HG03045 (cell line): ENCODE measurements around the gene XRCC4.
"Not testable (repeated sequence)": the region's sequence is repeated elsewhere in the genome, so short reads cannot be mapped to it uniquely, and the experiment has no call there.

Experiments used
- ATAC-seq: cut with Tn5 transposase; IDR thresholded peaks from one replicate; pipeline ENCODE4 v1.9.1; 2021; ENCODE audit warnings: mild to moderate bottlenecking, moderate library complexity; ENCODE audit not compliant: unreplicated experiment

The XRCC4 gene

DNA sequence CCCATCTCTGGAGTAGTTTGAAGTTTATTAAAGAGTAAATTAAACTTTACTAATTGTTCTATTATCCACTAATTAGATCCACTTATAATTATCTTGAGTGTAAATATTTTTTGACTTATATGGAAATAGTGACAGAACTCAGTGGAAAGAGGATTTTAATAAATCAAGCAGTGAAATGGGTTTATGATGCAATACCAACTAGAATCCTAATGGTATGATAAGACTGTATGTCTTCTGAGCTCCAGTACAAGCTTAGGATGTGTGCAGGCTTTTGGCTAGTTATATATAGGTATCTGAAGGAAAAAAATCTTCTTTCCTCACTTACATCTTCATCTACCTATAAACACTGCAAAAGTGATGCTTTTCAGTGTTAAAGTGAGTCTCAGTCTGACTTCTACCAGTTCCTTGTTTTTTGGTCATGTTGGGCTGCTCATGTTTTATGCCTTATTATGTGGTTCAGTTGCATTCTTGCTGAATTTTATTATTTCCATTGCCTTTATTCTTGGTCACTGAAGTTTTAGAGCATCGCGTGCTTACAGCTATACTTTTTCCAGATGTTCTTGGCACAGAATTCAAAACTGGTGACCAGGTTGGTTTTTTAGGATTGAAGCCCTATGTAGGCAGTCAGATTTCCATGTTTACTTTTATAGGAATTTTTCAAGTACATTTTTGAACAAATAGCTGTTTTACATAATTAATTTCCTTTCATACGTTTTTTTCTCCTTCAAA is 30.5 kb downstream of the XRCC4 start:
- no peak for ATAC-seq

DNA sequence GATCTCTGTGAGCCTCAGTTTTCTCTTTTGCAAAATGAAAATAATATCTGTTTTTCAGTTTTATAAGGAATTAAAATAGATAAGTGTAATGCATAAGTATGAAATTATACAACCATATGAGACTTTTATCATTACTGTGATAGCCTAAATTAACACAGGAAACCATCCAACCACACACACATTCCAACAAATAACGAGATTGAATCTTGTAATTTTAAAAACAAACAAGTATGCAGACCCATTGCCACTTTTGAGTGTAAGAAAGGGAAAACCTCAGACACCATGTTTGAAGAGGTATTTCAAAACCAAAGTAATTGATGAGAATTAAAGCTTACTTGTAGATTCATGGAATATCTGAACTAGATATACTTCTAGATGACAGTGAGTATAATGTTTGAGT is 32.0 kb downstream of the XRCC4 start:
- no peak for ATAC-seq

DNA sequence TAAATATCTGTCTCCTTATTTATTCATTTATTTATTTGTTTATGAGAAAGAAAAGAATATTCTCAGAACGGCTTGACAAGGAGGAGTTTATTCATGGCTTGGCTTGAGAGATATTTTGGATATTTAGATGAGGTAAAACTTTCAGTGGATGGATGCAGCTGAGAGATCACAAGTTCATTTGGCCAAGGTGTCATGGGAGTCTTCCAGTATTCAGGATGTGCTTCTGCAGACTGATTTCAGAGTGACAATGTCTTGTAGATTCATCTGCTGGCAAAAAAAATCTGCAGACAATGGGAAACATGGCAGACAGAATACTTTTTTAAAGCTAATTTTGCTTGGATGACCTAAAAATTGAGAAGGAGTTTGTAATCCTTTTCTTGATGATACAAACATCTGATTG is 38.5 kb downstream of the XRCC4 start:
- no peak for ATAC-seq

DNA sequence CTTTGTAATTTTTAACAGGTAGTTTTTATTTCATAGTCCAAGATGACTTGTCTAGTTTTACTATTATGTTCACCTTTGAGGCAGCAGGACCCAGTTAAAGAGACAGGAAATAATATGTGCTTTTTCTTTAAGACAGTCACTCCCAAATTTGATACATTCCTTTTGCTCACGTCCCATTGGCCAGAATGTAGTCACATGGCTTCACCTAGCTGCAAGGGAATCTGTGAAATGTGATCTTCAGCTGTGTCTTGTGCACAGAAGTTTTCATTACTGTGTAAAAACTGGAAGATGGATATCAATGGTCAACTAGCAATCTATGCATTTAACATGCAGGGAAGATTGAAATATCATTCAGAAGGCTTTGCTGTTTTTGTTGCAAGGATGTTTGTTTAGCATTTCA is 41.1 kb downstream of the XRCC4 start:
- no peak for ATAC-seq

DNA sequence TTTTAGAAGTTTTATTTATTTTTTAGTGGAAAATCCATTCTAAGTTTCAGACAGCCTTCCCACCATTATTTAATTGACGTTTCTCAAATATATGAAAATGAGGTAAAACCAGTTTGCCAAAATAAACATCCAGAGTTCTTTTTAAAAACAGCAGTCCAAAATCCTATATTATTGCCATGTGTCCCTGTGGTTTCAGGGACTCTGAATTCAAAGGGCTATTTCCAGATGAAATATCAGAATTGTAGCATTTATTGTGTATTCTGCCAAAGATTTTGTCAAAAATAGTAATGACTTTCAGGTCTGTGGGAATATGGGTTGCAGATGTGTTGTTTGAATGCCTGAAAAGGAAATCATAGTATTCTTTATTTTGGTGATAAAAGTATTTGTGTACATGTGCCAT is 41.6 kb downstream of the XRCC4 start:
- no peak for ATAC-seq

DNA sequence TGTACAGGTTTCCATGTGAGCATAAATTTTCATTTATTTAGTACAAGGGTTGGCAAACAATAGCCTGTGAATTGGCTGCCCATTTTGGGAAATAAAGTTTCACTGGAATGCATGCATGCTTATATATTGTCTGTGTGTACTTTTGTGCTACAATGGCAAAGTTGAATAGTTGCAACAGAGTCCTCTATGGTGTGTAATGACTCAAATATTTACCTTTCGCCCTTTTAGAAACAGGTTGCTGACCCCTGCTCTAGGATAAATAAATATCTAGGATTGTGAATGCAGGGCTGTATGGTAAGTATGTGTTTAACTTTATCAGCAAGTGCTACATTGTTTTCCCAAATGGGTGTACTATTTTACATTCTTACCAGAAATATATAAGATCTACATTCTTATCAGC is 47.2 kb downstream of the XRCC4 start:
- ATAC-seq: no peak

DNA sequence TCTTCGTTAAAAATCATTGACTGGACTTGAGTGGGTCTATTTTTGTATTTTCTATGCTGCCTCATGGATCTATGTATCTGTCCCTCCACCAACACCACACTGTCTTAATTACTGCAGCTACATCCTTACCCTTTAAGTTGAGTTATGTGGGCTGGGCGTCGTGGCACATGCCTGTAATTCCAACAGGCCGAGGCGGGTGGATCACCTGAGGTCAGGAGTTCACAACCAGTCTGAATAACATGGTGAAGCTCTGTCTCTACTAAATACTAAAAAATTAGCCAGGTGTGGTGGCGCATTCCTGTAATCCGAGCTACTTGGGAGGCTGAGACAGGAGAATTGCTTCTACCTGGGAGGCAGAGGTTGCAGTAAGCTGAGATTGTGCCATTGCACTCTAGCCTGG is 48.2 kb downstream of the XRCC4 start:
- ATAC-seq: no peak

DNA sequence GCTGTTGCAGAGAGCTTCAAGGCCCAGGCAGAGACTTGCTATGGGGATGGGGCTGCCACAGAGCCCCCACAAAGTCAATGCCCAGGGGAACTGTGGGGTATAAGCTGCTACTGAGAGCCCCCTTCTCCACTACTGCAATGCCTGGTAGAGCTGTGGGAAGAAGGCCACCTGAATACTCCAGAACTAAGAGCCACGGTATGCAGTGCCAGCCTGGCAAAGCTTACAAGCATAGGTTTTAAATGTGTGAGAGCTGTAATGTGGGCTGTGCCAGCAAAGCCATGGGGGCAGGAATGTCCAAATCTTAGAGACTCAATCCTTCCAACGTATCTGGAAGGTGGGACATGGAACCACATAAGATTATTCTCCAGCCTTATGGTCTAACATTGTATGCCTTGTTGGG is 49.2 kb downstream of the XRCC4 start:
- ATAC-seq: no peak

DNA sequence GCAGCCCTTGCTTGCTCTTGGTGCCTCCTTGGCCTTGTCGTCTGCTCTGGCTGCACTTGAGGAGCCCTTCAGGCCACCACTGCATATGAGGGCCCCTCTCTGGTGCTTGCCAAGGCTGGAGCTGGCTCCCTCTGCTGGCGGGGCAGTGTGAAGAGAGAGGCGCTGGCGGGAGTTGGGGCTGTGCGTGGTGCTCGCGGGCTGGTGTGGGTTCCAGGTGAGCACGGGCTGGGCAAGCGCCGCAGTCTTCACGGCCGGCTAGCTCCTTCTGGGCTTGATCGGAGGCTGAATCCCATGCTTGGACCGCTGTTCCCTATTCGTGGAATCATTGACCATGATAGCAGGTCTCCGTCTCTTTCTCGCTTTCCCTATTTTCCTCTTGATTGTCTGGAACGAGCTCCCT is 56.5 kb downstream of the XRCC4 start:
- ATAC-seq: no peak

DNA sequence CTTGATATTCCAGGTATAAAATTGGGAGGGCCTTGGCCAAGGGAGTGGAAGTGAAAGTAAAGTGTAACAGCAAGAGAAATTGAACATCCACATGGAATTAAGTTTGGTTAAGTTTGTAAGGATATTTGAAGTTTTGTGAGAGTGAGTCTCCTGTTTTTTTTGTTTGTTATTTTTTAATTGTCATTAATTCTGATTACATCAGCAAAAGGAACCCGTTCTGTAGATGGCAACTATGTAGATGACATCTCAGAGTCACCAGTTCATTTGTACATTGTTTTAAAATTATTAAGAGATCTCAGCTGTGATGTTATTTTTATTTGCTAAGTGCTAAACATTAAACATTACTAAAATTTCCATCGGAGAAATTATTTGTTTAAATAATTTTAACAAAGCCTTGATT is 65.2 kb downstream of the XRCC4 start:
- ATAC-seq: no peak

DNA sequence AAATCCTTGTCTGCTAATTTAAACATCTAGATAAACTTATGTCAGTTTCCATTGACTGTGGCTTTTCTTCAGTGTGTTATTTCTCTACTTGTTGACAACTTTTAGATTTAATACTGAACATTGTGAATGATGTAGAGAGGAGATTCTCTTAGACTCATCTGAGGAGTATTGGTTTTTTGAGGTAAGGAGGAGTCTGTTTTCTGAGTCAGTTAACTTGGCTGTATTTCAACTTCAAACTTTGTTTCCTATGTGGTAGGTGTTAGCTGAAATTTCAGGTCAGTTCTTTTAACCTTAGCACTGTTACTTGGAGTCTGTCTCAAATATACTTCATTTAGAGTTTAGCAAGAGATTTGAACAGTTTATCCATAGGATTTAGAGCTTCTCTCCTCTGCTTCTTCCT is 67.9 kb downstream of the XRCC4 start:
- no peak for ATAC-seq

DNA sequence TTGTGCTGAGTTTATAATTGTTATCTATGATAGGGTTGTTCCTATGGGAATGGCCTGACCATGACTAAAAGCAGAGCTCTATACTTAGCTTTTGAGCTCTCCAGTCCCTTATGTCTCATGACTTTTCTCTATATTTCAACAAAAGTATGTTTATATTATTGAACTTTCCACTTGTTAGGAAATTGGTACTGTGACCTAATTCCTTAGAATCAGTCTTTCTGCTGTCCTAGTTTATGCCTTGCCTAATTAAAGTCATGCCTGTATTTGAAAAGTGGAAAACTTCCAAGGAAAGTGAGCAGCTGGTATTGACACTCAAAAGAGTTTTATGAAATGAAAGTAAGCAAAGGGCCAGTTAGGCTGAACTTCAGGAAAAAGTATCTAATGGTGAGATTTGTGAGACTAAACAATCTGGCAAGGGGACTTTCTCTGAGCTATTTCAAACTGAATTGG is 68.6 kb downstream of the XRCC4 start:
- ATAC-seq: no peak

DNA sequence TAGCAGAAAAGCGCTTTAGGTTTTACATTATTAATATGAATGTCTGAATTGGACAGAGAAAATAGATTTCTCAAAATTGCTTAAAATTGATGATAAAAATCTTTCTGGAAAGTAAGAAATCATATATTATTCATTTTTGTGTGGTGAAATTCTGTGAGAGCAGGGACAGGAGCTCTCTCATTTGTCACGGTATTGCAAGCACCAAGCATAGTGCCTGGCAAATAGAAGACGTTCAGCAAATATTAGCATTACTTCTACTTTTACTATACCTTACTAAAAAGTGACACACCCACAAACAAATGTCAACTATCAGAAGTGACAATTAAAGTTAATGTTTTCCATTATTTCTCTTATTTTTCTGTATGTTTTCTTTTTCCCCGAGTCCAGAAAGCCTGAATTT is 69.1 kb downstream of the XRCC4 start:
- no peak for ATAC-seq

DNA sequence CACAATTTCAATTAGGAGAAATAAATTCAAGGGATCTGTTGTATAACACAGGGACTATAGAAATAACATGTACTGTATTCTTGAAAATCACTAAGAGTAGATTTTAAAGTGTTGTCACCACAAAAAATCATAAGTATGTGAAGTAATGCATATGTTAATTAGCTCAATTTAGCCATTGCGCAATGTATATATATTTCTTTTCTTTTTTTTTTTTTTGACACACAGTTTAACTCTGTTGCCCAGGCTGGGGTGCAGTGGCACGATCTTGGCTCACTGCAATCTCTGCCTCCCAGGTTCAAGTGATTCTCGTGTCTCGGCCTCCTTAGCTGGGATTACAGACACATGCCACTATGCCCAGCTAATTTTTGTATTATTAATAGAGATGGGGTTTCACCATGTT is 70.2 kb downstream of the XRCC4 start:
- ATAC-seq: no peak

DNA sequence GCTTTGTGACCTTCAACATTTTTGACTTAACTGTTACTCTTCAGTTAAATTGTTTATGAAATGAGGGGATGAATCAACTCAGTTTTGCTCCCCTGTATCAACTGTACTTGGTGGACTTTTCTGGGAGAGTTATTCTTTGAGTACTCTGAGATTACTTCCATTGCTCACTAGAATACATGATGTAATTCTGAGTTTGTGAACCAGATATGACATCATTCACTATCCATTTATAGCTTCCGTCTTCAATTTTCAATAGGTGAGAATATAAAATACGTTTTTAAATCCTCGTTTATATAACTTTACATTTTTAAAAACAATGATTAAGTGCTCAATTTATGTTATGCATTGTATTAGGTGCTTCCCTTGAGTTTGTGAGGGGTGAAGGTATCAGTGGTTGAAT is 71.0 kb downstream of the XRCC4 start:
- no peak for ATAC-seq

DNA sequence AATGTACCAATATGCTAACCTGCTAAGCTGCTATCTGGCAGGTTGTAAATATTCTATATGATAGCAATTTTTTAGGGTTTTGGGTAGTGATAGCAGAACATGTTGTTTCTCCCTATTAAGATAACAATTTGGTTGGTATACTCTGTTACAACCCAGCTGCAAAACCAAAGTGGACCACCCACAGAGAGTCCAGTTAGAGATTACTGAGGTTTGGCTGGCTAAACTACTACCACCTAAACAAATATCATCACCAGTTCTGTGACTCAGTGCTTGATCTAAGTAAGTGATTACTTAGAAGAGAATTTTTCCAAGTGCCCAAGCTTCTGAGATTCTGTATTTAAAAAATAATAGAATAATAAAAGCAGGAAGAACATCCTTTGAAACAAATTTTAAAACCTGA is 72.3 kb downstream of the XRCC4 start:
- ATAC-seq: no peak

DNA sequence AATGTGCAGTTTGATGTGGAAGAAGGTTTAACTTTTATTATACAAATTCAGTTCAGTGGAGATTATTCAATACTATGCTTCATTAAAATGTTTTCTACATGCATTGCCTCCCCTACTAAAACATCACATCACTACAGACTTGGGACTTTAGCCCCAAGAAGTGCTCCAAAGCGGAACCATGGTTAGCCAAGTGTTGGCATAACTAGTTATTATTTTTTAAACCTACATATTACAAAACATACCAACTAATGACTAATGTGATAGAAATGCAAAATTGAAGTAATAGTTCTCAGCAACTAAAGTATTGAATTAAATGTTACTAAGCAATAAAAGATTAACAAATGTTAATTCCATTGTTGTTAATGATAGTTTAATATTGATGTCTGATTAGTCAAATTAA is 74.5 kb downstream of the XRCC4 start:
- no peak for ATAC-seq

DNA sequence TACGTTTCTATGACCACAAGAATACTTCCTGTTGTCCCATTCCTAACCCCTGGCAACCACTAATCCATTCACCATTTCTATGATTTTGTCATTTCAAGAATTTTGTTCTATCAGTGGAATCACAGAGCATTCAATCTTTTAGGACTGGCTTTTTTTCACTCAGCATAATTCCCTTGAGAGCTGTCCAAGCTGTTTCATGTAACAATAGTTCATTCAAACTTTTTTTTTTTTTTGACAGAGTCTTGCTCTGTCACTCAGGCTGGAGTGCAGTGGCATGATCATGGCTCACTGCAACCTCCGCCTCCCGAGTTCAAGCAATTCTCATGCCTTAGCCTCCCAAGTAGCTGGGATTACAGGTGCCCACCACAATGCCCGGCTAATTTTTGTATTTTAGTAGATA is 75.6 kb downstream of the XRCC4 start:
- ATAC-seq: not testable (repeated sequence)

DNA sequence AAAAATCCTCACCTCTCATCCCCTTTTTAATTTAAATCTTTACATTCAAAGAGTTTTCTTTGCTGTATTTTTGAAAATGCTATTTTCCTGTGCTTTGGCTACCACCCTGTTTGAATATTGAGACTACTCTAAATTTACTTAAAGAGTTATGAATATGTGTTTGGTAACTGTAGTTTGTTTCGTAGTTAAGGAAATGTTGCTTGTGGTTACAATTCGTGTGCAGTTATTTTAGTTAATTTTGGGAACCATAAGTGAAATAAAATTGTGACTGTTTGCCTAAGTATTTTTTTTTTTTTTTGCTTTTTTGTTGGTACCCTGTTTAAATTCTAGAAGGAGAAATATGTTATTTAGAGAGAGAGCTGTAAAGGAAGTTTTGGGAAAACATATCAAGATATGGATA is 78.7 kb downstream of the XRCC4 start:
- no peak for ATAC-seq

DNA sequence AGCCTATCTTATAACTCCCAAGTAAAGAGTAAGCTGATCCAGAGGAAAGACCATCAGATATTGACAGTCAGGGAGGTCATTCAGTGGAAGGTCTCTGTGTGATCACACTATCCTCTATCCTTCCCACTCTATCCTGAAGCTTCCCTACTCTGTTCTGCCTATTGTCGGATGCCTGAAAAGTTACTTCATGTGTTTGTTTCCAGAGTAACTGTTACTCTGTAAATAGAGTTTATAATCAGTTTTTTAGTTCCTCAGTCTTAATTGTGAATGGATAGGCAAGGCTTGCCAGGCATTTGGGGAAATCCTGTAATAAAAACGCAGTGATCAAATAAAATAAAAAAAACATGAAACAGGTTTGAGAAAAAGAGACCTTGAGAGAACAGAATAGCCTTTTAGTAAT is 79.8 kb downstream of the XRCC4 start:
- ATAC-seq: no peak

DNA sequence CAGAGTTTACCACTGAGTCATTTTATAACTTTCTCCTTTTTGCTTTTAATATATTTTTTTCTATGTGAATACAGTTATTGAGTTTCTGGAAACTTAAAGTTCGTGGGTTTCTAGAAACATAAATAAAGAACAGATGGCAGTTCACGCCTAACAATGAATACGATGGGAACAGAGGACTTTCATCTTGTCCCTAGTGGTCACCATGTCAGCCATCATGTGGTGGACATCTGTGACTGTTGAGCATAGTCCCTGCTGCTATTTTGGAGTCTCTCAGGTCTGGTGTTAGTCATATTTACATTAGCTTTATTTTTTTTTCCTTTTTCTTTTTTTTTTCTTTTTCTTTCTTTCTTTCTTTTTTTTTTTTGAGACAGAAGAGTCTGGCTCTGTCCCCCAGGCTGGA is 85.3 kb downstream of the XRCC4 start:
- no peak for ATAC-seq

DNA sequence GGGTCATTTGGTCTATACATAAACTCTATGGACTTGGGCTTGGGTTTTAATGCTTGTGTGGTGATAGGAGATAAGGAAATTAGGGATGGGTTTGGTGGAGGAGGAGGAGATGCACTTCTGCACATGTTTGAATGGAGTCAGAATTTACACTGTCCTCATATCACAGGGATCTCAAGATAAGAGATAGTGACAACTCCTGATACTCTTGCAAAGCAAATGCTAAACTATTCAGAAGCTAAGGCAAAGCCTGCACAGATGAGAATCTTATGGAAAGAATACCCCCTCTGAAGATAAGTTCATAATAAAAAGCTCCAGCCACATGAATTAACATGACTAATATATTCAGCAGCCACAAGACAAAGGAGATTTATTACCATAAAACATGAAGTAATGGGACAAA is 90.2 kb downstream of the XRCC4 start:
- ATAC-seq: no peak

DNA sequence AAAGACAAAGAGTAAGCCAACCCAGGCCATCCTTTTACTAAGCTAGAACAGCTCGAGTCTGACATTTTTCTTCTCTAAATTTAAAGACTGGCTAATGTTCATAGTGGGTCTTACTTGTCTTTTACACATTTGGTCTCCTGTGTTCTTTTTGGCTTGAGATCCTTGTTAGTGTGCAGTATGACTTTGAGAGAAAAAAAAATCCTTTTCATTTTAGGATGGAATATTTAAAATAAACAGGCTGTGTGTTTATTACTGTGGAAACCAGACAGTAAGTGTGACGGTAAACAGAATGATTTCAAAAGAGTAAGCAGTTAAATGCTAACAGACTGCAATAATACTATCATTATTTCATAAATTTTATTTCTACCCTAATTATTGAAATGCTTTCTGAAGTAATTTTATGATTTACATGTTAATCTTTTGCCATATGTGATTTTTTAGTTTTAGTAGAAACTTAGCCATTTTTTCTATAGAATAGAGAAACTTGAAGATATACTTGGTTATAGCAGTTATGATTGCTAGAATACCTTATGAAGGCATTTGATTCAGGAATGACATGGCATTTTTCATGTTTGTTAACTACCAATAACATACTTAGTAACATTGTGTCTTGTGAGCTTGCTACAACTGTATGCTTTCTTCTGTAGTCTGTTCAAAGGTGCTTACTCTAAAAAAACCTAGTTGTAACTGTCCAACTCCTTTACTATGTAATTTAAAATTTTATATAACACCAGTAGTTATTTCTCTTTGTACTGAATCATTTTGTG is 92.4 kb downstream of the XRCC4 start:
- no peak for ATAC-seq
